H9 (cell line): ENCODE results near the gene C14orf39. TPM values are rescaled to one million over a fixed set of nuclear protein-coding genes. Genes with fewer than 3 reads are reported as not detected.
A peak's percentile ranks its signal among the peaks of the same experiment; 100 is the strongest.

Experiments used
- DNase-seq: peaks from one replicate; pipeline ENCODE4 v3.0.0-alpha.2; 2017
- H2AFZ ChIP-seq: one replicate; pipeline ENCODE4 v1.6.1; 2013; ENCODE audit warnings: mild to moderate bottlenecking, low read length, control low read depth, moderate library complexity
- H2AK5ac ChIP-seq: 2 replicates; pipeline ENCODE4 v1.6.1; 2013; ENCODE audit warnings: low read length, control low read depth, mixed read lengths; ENCODE audit not compliant: insufficient read length
- H2BK120ac ChIP-seq: one replicate; pipeline ENCODE4 v1.6.1; 2013; ENCODE audit warnings: low read depth, mild to moderate bottlenecking, low read length, control low read depth, inconsistent platforms; ENCODE audit not compliant: poor library complexity, severe bottlenecking
- H2BK12ac ChIP-seq: 2 replicates; pipeline ENCODE4 v1.6.1; 2013; ENCODE audit warnings: low read length, control low read depth, mixed read lengths, low read depth; ENCODE audit not compliant: insufficient read length
- H2BK15ac ChIP-seq: 2 replicates; pipeline ENCODE4 v1.6.1; 2013; ENCODE audit warnings: low read depth, low read length, control low read depth
- H2BK20ac ChIP-seq: one replicate; pipeline ENCODE4 v1.6.1; 2013; ENCODE audit warnings: low read depth, mild to moderate bottlenecking, low read length, control low read depth, inconsistent platforms; ENCODE audit not compliant: poor library complexity, severe bottlenecking
- H2BK5ac ChIP-seq: 2 replicates; pipeline ENCODE4 v1.6.1; 2013; ENCODE audit warnings: low read length, control low read depth, mixed read lengths; ENCODE audit not compliant: insufficient read length
- H3K14ac ChIP-seq: 2 replicates; pipeline ENCODE4 v1.6.1; 2013; ENCODE audit warnings: low read length, control low read depth; ENCODE audit not compliant: insufficient read depth
- H3K18ac ChIP-seq: 2 replicates; pipeline ENCODE4 v1.6.1; 2013; ENCODE audit warnings: low read depth, mild to moderate bottlenecking, mixed read lengths, low read length, control low read depth; ENCODE audit not compliant: insufficient read length
- H3K23ac ChIP-seq: 2 replicates; pipeline ENCODE4 v1.6.1; 2013; ENCODE audit warnings: low read length, control low read depth, mixed read lengths, low read depth; ENCODE audit not compliant: insufficient read length
- H3K23me2 ChIP-seq: 2 replicates; pipeline ENCODE4 v1.6.1; 2013; ENCODE audit warnings: low read depth, mild to moderate bottlenecking, mixed read lengths, low read length, control low read depth; ENCODE audit not compliant: insufficient read length, poor library complexity, severe bottlenecking
- H3K27ac ChIP-seq: 2 replicates; pipeline ENCODE4 v1.5.1; 2013; ENCODE audit warnings: low read length, control low read depth, mixed read lengths, low read depth; ENCODE audit not compliant: insufficient read length
- H3K27me3 ChIP-seq: 2 replicates; pipeline ENCODE4 v1.6.1; 2013; ENCODE audit warnings: low read length, control low read depth, inconsistent platforms; ENCODE audit not compliant: insufficient read depth
- H3K4ac ChIP-seq: 2 replicates; pipeline ENCODE4 v1.6.1; 2013; ENCODE audit warnings: low read depth, mild to moderate bottlenecking, control low read depth, inconsistent platforms, low read length, moderate library complexity
- H3K4me1 ChIP-seq: 2 replicates; pipeline ENCODE4 v1.6.1; 2013; ENCODE audit warnings: low read length, control low read depth, inconsistent platforms; ENCODE audit not compliant: insufficient read depth
- H3K4me2 ChIP-seq: 2 replicates; pipeline ENCODE4 v1.6.1; 2013; ENCODE audit warnings: low read length, control low read depth, mixed read lengths; ENCODE audit not compliant: insufficient read length, insufficient read depth
- H3K56ac ChIP-seq: 2 replicates; pipeline ENCODE4 v1.6.1; 2013; ENCODE audit warnings: low read depth, mild to moderate bottlenecking, mixed read lengths, low read length, control low read depth; ENCODE audit not compliant: insufficient read length
- H3K79me1 ChIP-seq: 2 replicates; pipeline ENCODE4 v1.6.1; 2013; ENCODE audit warnings: low read depth, mild to moderate bottlenecking, moderate library complexity, low read length, control low read depth, inconsistent platforms; ENCODE audit not compliant: insufficient read depth, poor library complexity, severe bottlenecking
- H3K79me2 ChIP-seq: 2 replicates; pipeline ENCODE4 v1.6.1; 2013; ENCODE audit warnings: low read length, control low read depth, inconsistent platforms; ENCODE audit not compliant: insufficient read depth
- H3K9ac ChIP-seq: 2 replicates; pipeline ENCODE4 v1.6.1; 2013; ENCODE audit warnings: low read length, control low read depth, mixed read lengths; ENCODE audit not compliant: insufficient read length; ENCODE audit errors: extremely low read depth
- H3K9me3 ChIP-seq: one replicate; pipeline ENCODE4 v1.6.1; 2013; ENCODE audit warnings: low read depth, low read length, inconsistent platforms; ENCODE audit not compliant: control insufficient read depth
- H3T11ph ChIP-seq: one replicate; pipeline ENCODE4 v1.6.1; 2013; ENCODE audit warnings: mild to moderate bottlenecking, low read length, control low read depth, inconsistent platforms
- H4K20me1 ChIP-seq: one replicate; pipeline ENCODE4 v1.6.1; 2013; ENCODE audit not compliant: control insufficient read depth, insufficient read length, insufficient read depth
- H4K5ac ChIP-seq: 2 replicates; pipeline ENCODE4 v1.6.1; 2013; ENCODE audit warnings: low read depth, mild to moderate bottlenecking, mixed read lengths, low read length, control low read depth; ENCODE audit not compliant: insufficient read length
- H4K8ac ChIP-seq: replicated peaks from 2 replicates; pipeline ENCODE4 v1.6.1; 2013; ENCODE audit warnings: low read length, control low read depth, mixed read lengths, low read depth; ENCODE audit not compliant: insufficient read length
- H4K91ac ChIP-seq: 2 replicates; pipeline ENCODE4 v1.6.1; 2013; ENCODE audit warnings: low read depth, mild to moderate bottlenecking, moderate library complexity, mixed read lengths, low read length, control low read depth; ENCODE audit not compliant: insufficient read length
- H3K27ac Mint-ChIP-seq, 3 experiments: 2 replicates in 2 of 3; 3 replicates in 1 of 3; pipeline ENCODE4 v1.8.0; 2020 to 2021; ENCODE audit warnings: mixed read lengths in 3 of 3, mild to moderate bottlenecking in 1 of 3, moderate library complexity in 1 of 3
- H3K27me3 Mint-ChIP-seq: 2 replicates; pipeline ENCODE4 v1.8.0; 2021; ENCODE audit warnings: low read depth, mild to moderate bottlenecking, moderate library complexity, mixed read lengths
- H3K36me3 Mint-ChIP-seq, 3 experiments: 2 replicates in 2 of 3; 3 replicates in 1 of 3; pipeline ENCODE4 v1.8.0; 2020 to 2021; ENCODE audit warnings: low read depth in 3 of 3, mixed read lengths in 3 of 3; ENCODE audit not compliant: insufficient read depth in 1 of 3
- H3K4me1 Mint-ChIP-seq, 2 experiments: 2 replicates each; pipeline ENCODE4 v1.8.0; 2020; ENCODE audit warnings: mixed read lengths in 2 of 2
- H3K4me3 Mint-ChIP-seq, 2 experiments: 2 replicates in 1 of 2; 3 replicates in 1 of 2; pipeline ENCODE4 v1.8.0; 2020 to 2021; ENCODE audit warnings: mild to moderate bottlenecking in 2 of 2, mixed read lengths in 2 of 2, moderate library complexity in 1 of 2
- H3K9me3 Mint-ChIP-seq, 2 experiments: 2 replicates in 1 of 2; 3 replicates in 1 of 2; pipeline ENCODE4 v1.8.0; 2020; ENCODE audit warnings: mild to moderate bottlenecking in 2 of 2, mixed read lengths in 2 of 2, moderate library complexity in 1 of 2
- WGBS: extraction: QIAGEN DNeasy Blood & Tissue Kit; methylation state at CpG from one replicate; pipeline ENCODE4 v1.1.7; 2013; ENCODE audit warnings: missing lambda C conversion rate, low lambda C conversion rate, mixed read lengths; ENCODE audit not compliant: insufficient read length; ENCODE audit errors: extremely low coverage; 5-methylcytosine and 5-hydroxymethylcytosine counted together
- total RNA-seq: library from RNA; stranded (reverse); gene quantifications from 2 replicates; pipeline ENCODE4 v1.2.1, GENCODE V29; 2021
- TF ChIP-seq, protein P1 (sequence below): fragments of 200-600 bp; sonication (generic); conservative IDR thresholded peaks from 3 replicates; pipeline ENCODE4 v1.8.0; 2021; ENCODE audit warnings: antibody characterized with exemption, mild to moderate bottlenecking

C14orf39 gene
- total RNA-seq, 1 experiment from 2014 or later, result 1.8 TPM

DNA sequence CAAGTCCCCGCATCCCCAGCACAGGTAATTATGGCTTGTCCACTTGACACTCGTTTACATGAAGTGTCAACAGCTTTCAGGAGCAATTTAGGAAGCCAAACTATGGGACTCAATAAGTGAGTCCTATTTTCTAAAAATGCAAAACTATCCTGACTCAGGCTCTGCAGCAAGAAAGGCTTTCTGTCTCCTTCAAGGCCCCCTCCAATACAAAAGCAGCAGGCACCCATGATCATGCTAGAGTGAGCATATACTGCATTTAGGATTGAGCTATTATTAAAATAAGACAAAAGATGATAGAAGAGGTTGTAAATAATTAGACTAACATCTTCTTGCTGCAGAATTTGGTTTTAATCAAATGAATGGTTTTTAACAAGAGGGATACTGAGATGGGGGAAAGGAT is 26.3 kb upstream of the C14orf39 start:
- H3K4me1 Mint-ChIP-seq, result peaks cover 42 to 59% of the 10 kb centered on the region in 2 experiments
- H3K4me3 Mint-ChIP-seq, result peak overlapping the region in 1 of 2 experiments; percentile 13; a peak in 2 of 5 replicates
- peaks cover 4% of the 10 kb centered on the region; the same call in 1 of the 2 replicates for H3K4me1 ChIP-seq

More for the DNA sequence above, 26.3 kb upstream of the C14orf39 start:
- no peak overlapping the region for H2BK20ac ChIP-seq
- H2BK12ac ChIP-seq, result no peak overlapping the region
- H3K27me3 ChIP-seq, result peaks cover 72% of the 10 kb centered on the region
- Mint-ChIP-seq H3K27ac (no peak overlapping the region; a peak in 1 of 7 replicates), H3K36me3 (no peaks in the 10 kb centered on the region), H3K9me3 (peaks cover 3 to 17% of the 10 kb centered on the region in 2 experiments; a peak in 1 of 5 replicates), H3K27me3 (peaks cover 96% of the 10 kb centered on the region)
- H4K91ac ChIP-seq, result no peak overlapping the region
- no peak overlapping the region for H2BK5ac ChIP-seq
- peaks cover 4% of the 10 kb centered on the region for H4K20me1 ChIP-seq
- no peaks in the 10 kb centered on the region for H3K9me3 ChIP-seq
- H3K4ac ChIP-seq, result no peak overlapping the region
- TF ChIP-seq, protein P1, sequence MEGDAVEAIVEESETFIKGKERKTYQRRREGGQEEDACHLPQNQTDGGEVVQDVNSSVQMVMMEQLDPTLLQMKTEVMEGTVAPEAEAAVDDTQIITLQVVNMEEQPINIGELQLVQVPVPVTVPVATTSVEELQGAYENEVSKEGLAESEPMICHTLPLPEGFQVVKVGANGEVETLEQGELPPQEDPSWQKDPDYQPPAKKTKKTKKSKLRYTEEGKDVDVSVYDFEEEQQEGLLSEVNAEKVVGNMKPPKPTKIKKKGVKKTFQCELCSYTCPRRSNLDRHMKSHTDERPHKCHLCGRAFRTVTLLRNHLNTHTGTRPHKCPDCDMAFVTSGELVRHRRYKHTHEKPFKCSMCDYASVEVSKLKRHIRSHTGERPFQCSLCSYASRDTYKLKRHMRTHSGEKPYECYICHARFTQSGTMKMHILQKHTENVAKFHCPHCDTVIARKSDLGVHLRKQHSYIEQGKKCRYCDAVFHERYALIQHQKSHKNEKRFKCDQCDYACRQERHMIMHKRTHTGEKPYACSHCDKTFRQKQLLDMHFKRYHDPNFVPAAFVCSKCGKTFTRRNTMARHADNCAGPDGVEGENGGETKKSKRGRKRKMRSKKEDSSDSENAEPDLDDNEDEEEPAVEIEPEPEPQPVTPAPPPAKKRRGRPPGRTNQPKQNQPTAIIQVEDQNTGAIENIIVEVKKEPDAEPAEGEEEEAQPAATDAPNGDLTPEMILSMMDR, result no peak
- no peak overlapping the region for H2BK120ac ChIP-seq
- WGBS, result no CpG with 5 or more reads among the region's 2 CpGs
- H3K14ac ChIP-seq, result no peak overlapping the region
- no peak overlapping the region for H2AK5ac ChIP-seq
- H3K23ac ChIP-seq, result no peak overlapping the region
- H4K8ac ChIP-seq, result no peak overlapping the region
- no peak overlapping the region for H3T11ph ChIP-seq
- H2AFZ ChIP-seq, result no peak overlapping the region
- H3K4me2 ChIP-seq, result no peak overlapping the region
- no peak overlapping the region for H3K56ac ChIP-seq
- H3K79me1 ChIP-seq, result no peaks in the 10 kb centered on the region
- no peak overlapping the region for H4K5ac ChIP-seq
- DNase-seq, result no peak
- H3K23me2 ChIP-seq, result peaks cover 26% of the 10 kb centered on the region
- H3K18ac ChIP-seq, result no peak overlapping the region
- H3K79me2 ChIP-seq, result no peaks in the 10 kb centered on the region
- no peak overlapping the region for H2BK15ac ChIP-seq
- H3K27ac ChIP-seq, result no peak overlapping the region
- H3K9ac ChIP-seq, result no peak overlapping the region
